ENCODE measurements around the gene SOX6.

The SOX6 gene

GRCh38 chr11:16297332-16297731 is 59.0 kb downstream of the SOX6 start:
- no peak for TF ChIP-seq CTCF (IDR thresholded peaks at IDR 0.05)
- H3K27ac Mint-ChIP-seq: peak overlapping the region; percentile 47
- DNase-seq: no peak
- H3K4me1 Mint-ChIP-seq: peaks cover 53% of the 10 kb centered on the region
- no peaks in the 10 kb centered on the region for H3K9me3 Mint-ChIP-seq
- H3K4me3 Mint-ChIP-seq: no peak overlapping the region
- no peaks in the 10 kb centered on the region for H3K27me3 Mint-ChIP-seq (ENCODE audit: low read depth, poor library complexity)
- no peaks in the 10 kb centered on the region for H3K36me3 Mint-ChIP-seq (ENCODE audit: low read depth)

GRCh38 chr11:16296273-16296672 is 60.1 kb downstream of the SOX6 start:
- Mint-ChIP-seq H3K27ac (peak overlapping the region; percentile 79), H3K4me1 (peaks cover 63% of the 10 kb centered on the region)

GRCh38 chr11:16295592-16295991 is 60.8 kb downstream of the SOX6 start:
- Mint-ChIP-seq H3K36me3 (ENCODE audit: low read depth) (no peaks in the 10 kb centered on the region), H3K4me1 (peaks cover 63% of the 10 kb centered on the region), H3K4me3 (peak overlapping the region; percentile 2), H3K27me3 (ENCODE audit: low read depth, poor library complexity) (no peaks in the 10 kb centered on the region), H3K9me3 (no peaks in the 10 kb centered on the region), H3K27ac (peak overlapping the region; percentile 4)
- no peak for DNase-seq
- TF ChIP-seq CTCF (IDR thresholded peaks at IDR 0.05): no peak

More at GRCh38 chr11:16296273-16296672, 60.1 kb downstream of the SOX6 start:
- no peaks in the 10 kb centered on the region for H3K9me3 Mint-ChIP-seq
- no peak for TF ChIP-seq CTCF (IDR thresholded peaks at IDR 0.05)
- no peaks in the 10 kb centered on the region for H3K36me3 Mint-ChIP-seq (ENCODE audit: low read depth)
- no peak overlapping the region for H3K4me3 Mint-ChIP-seq
- DNase-seq: no peak
- no peaks in the 10 kb centered on the region for H3K27me3 Mint-ChIP-seq (ENCODE audit: low read depth, poor library complexity)

GRCh38 chr11:16293204-16293681 is 63.1 kb downstream of the SOX6 start:
- H3K9me3 Mint-ChIP-seq: no peaks in the 10 kb centered on the region
- H3K27me3 Mint-ChIP-seq (ENCODE audit: low read depth, poor library complexity): no peaks in the 10 kb centered on the region
- H3K4me1 Mint-ChIP-seq: peaks cover 56% of the 10 kb centered on the region
- no peak for TF ChIP-seq CTCF (IDR thresholded peaks at IDR 0.05)
- peak overlapping the region; percentile 62 for H3K27ac Mint-ChIP-seq
- no peaks in the 10 kb centered on the region for H3K36me3 Mint-ChIP-seq (ENCODE audit: low read depth)
- no peak for DNase-seq
- no peak overlapping the region for H3K4me3 Mint-ChIP-seq

- Mint-ChIP-seq H3K27me3 (ENCODE audit: low read depth, poor library complexity) (peaks cover under 1% of the 10 kb centered on the region), H3K4me1 (peaks cover 49% of the 10 kb centered on the region), H3K36me3 (ENCODE audit: low read depth) (no peaks in the 10 kb centered on the region), H3K27ac (peak overlapping the region; percentile 76), H3K9me3 (no peaks in the 10 kb centered on the region), H3K4me3 (no peak overlapping the region)
- DNase-seq: no peak
- TF ChIP-seq CTCF (IDR thresholded peaks at IDR 0.05): no peak
Measured at GRCh38 chr11:16292167-16292859, 64.0 kb downstream of the SOX6 start.

- Mint-ChIP-seq H3K9me3 (no peaks in the 10 kb centered on the region), H3K4me1 (peaks cover 44% of the 10 kb centered on the region)
Measured at GRCh38 chr11:16291729-16292128, 64.6 kb downstream of the SOX6 start.

More at GRCh38 chr11:16291729-16292128, 64.6 kb downstream of the SOX6 start:
- Mint-ChIP-seq H3K27ac (no peak overlapping the region), H3K27me3 (ENCODE audit: low read depth, poor library complexity) (peaks cover 4% of the 10 kb centered on the region), H3K36me3 (ENCODE audit: low read depth) (no peaks in the 10 kb centered on the region), H3K4me3 (no peak overlapping the region)
- TF ChIP-seq CTCF (IDR thresholded peaks at IDR 0.05): no peak
- DNase-seq: no peak

Measured in nephron progenitor cell (in vitro differentiated cells).